HepG2 (cell line): ENCODE results near the gene TMEM97. TPM values are rescaled to one million over a fixed set of nuclear protein-coding genes. Genes with fewer than 3 reads are reported as not detected.

Experiments used
- ATAC-seq: fragments of 200-7000 bp; cut with Tn5 transposase; 3 replicates; pipeline ENCODE4 v1.9.1; 2020; ENCODE audit warnings: mild to moderate bottlenecking, moderate library complexity
- BruUV-seq: library from RNA; stranded (reverse); fragments of 400-500 nt; replicated peaks from 2 replicates; lab custom pipeline; 2021; lab: Mats Ljungman, UMichigan
- CTCF ChIA-PET: fragments of 300-600 bp; formaldehyde crosslinking; extraction: SDS; loops from one replicate; lab custom pipeline; 2021; ENCODE audit warnings: low total read pairs, inconsistent platforms, low intra/inter-chr PET ratio; lab: Yijun Ruan, JAX
- POLR2A ChIA-PET: fragments of 350-600 bp; sonication (Branson Sonifier 250); formaldehyde crosslinking; loops from one replicate; lab custom pipeline; 2020; ENCODE audit warnings: antibody characterized with exemption, inconsistent platforms; lab: Yijun Ruan, JAX
- DNase-seq: peaks from one replicate; pipeline ENCODE4 v3.0.0-alpha.2; 2015; ENCODE audit warnings: low spot score
- FAIRE-seq: peaks from 3 replicates; lab custom pipeline; 2011; peaks lifted over from hg19 to GRCh38; lab: Jason Lieb, UNC
- H2AFZ ChIP-seq: one replicate; pipeline ENCODE4 v1.6.1; 2011; ENCODE audit warnings: low read length, inconsistent platforms
- H3K27ac ChIP-seq: fragments of 300-600 bp; 3 replicates; pipeline ENCODE4 v1.8.0; 2011; ENCODE audit warnings: mixed run types, mild to moderate bottlenecking, mixed read lengths, low read length, inconsistent platforms; ENCODE audit not compliant: insufficient read depth; ENCODE audit errors: extremely low read length
- H3K27me3 ChIP-seq, 2 experiments: fragments of 200-600 bp in 1 of 2; 2 replicates in 1 of 2; 3 replicates in 1 of 2; pipeline versions ENCODE4 v1.6.0 to v1.8.0; 2011; ENCODE audit warnings: low read length in 2 of 2, mild to moderate bottlenecking in 2 of 2, moderate library complexity in 2 of 2, inconsistent platforms in 1 of 2; ENCODE audit not compliant: insufficient read depth in 2 of 2, control insufficient read depth in 1 of 2
- H3K36me3 ChIP-seq, 2 experiments: fragments of 200-600 bp in 1 of 2; replicated peaks in 1 of 2; 2 replicates in 1 of 2; 3 replicates in 1 of 2; pipeline versions ENCODE4 v1.5.1 to v1.8.0; 2011; ENCODE audit warnings: low read length in 2 of 2, inconsistent platforms in 1 of 2; ENCODE audit not compliant: insufficient read depth in 2 of 2, control insufficient read depth in 1 of 2
- H3K4me1 ChIP-seq: 2 replicates; pipeline ENCODE4 v1.5.1; 2012; ENCODE audit warnings: low read length, inconsistent platforms; ENCODE audit not compliant: insufficient read depth
- H3K4me2 ChIP-seq: 2 replicates; pipeline ENCODE4 v1.6.0; 2011; ENCODE audit warnings: low read depth, low read length, inconsistent platforms
- H3K4me3 ChIP-seq, 3 experiments: fragments of 200-600 bp in 1 of 3; sonication (generic), shearing (Covaris generic) in 1 of 3; replicated peaks in 1 of 3; 2 replicates each; pipeline ENCODE4 v1.5.1; 2011 to 2016; ENCODE audit warnings: low read length in 3 of 3, inconsistent platforms in 2 of 3, low read depth in 2 of 3, mild to moderate bottlenecking in 2 of 3, control low read depth in 1 of 3, mixed read lengths in 1 of 3; ENCODE audit not compliant: insufficient read depth in 1 of 3
- H3K79me2 ChIP-seq: one replicate; pipeline ENCODE4 v1.6.1; 2011; ENCODE audit warnings: low read length, inconsistent platforms; ENCODE audit not compliant: insufficient read depth
- H3K9ac ChIP-seq: 2 replicates; pipeline ENCODE4 v1.6.0; 2011; ENCODE audit warnings: mild to moderate bottlenecking, low read depth, low read length, inconsistent platforms; ENCODE audit not compliant: insufficient read depth
- H3K9me3 ChIP-seq: 2 replicates; pipeline ENCODE4 v1.5.1; 2012; ENCODE audit warnings: mild to moderate bottlenecking, low read length
- H4K20me1 ChIP-seq: 2 replicates; pipeline ENCODE4 v1.6.0; 2011; ENCODE audit warnings: inconsistent platforms, mild to moderate bottlenecking, low read length, moderate library complexity; ENCODE audit not compliant: insufficient read depth
- GATA4 ChIP-seq: sonication (generic); IDR thresholded peaks from 2 replicates; pipeline ENCODE4 v1.6.1; 2016; ENCODE audit warnings: antibody characterized with exemption, low read depth, borderline replicate concordance
- HOXA9 ChIP-seq: sonication (generic); formaldehyde crosslinking; IDR thresholded peaks from 2 replicates; pipeline ENCODE4 v1.8.1; 2022; ENCODE audit warnings: missing genetic modification reagents, mild to moderate bottlenecking, moderate library complexity, borderline replicate concordance
- MTA3 ChIP-seq: sonication (generic); formaldehyde crosslinking; IDR thresholded peaks from 2 replicates; pipeline ENCODE4 v1.4.0; 2020; ENCODE audit warnings: missing genetic modification reagents
- PAF1 ChIP-seq: IDR thresholded peaks from 2 replicates; pipeline ENCODE4 v1.6.1; 2016; ENCODE audit warnings: missing genetic modification reagents, missing compliant biosample characterization
- POLR2AphosphoS5 ChIP-seq: IDR thresholded peaks from 2 replicates; pipeline ENCODE4 v1.6.1; 2012; ENCODE audit warnings: low read depth, low read length
- RBFOX2 ChIP-seq: fragments of 200-400 bp; formaldehyde crosslinking; IDR thresholded peaks from 2 replicates; pipeline ENCODE4 v1.6.1; 2017; ENCODE audit warnings: low read depth, mild to moderate bottlenecking, low read length
- RCOR2 ChIP-seq: IDR thresholded peaks from 2 replicates; pipeline ENCODE4 v1.6.1; 2016; ENCODE audit warnings: missing biosample characterization, missing genetic modification reagents
- ZBTB38 ChIP-seq: sonication (generic); formaldehyde crosslinking; IDR thresholded peaks from 2 replicates; pipeline ENCODE4 v1.5.1; 2020; ENCODE audit warnings: mild to moderate bottlenecking, missing genetic modification reagents
- ZNF232 ChIP-seq: sonication (generic); formaldehyde crosslinking; IDR thresholded peaks from 2 replicates; pipeline ENCODE4 v1.4.0; 2020; ENCODE audit warnings: missing genetic modification reagents, borderline replicate concordance
- ZNF768 ChIP-seq: sonication (generic); formaldehyde crosslinking; IDR thresholded peaks from 2 replicates; pipeline ENCODE4 v1.4.0; 2020; ENCODE audit warnings: missing genetic modification reagents
- ZSCAN30 ChIP-seq: sonication (generic); formaldehyde crosslinking; IDR thresholded peaks from 2 replicates; pipeline ENCODE4 v1.5.0; 2020; ENCODE audit warnings: mild to moderate bottlenecking, missing genetic modification reagents
- WGBS: methylation state at CpG from one replicate; pipeline ENCODE4 v1.1.6; 2017; ENCODE audit warnings: low lambda C conversion rate; 5-methylcytosine and 5-hydroxymethylcytosine counted together
- in situ Hi-C: cut with HindIII; loops from 2 replicates; pipeline ENCODE4 v1.10.0; 2017; ENCODE audit warnings: low pct_unique_long_range_greater_than_20kb; ENCODE audit not compliant: extremely low pct_ligation_motif_present
- intact Hi-C: fragments of 100-400 bp; cut with micrococcal nuclease; formaldehyde crosslinking; loops from one replicate; pipeline ENCODE4 v1.10.0; 2022; ENCODE audit not compliant: unreplicated experiment
- polyA plus RNA-seq, 8 experiments: library from polyadenylated mRNA; depleted of rRNA in 3 of 8; stranded (reverse) in 7 of 8; unstranded in 1 of 8; fragments of >200 nt; fragmentation: Illumina TruSeq in 4 of 8; extraction: Trizol in 4 of 8; gene quantifications; 2 replicates each; pipeline versions ENCODE4 v1.2.1 to v1.2.3, GENCODE V29; 2011 to 2016; ENCODE audit warnings: low read depth in 4 of 8, missing spikeins in 1 of 8, mixed read lengths in 1 of 8; ENCODE audit not compliant: insufficient read depth in 1 of 8
- total RNA-seq, 5 experiments: library from RNA; depleted of rRNA; stranded (reverse); fragments of >200 nt; fragmentation: Illumina TruSeq; extraction: Trizol; gene quantifications; 2 replicates each; pipeline ENCODE4 v1.2.3, GENCODE V29; 2016; ENCODE audit warnings: low read depth in 1 of 5
- TF ChIP-seq, protein P1 (sequence below): sonication (generic); formaldehyde crosslinking; conservative IDR thresholded peaks from 2 replicates; pipeline ENCODE4 v1.4.0; 2020; ENCODE audit warnings: missing genetic modification reagents
- TF ChIP-seq, protein P2 (sequence below): sonication (generic); formaldehyde crosslinking; IDR thresholded peaks from 2 replicates; pipeline ENCODE4 v1.8.1; 2022; ENCODE audit warnings: low read depth, mild to moderate bottlenecking, missing genetic modification reagents
- TF ChIP-seq, protein P3 (sequence below): sonication (generic); formaldehyde crosslinking; IDR thresholded peaks from 2 replicates; pipeline ENCODE4 v1.5.1; 2020; ENCODE audit warnings: mild to moderate bottlenecking, missing genetic modification reagents, moderate library complexity
- TF ChIP-seq, protein P4 (sequence below): sonication (generic); formaldehyde crosslinking; IDR thresholded peaks from 2 replicates; pipeline ENCODE4 v1.4.0; 2020; ENCODE audit warnings: missing genetic modification reagents

The TMEM97 gene
- total and polyA plus RNA-seq, 2 of the 13 experiments (the other 11 are each of a cell fraction or from before 2014, with no cell fraction given): 69.6 to 137 TPM

DNA sequence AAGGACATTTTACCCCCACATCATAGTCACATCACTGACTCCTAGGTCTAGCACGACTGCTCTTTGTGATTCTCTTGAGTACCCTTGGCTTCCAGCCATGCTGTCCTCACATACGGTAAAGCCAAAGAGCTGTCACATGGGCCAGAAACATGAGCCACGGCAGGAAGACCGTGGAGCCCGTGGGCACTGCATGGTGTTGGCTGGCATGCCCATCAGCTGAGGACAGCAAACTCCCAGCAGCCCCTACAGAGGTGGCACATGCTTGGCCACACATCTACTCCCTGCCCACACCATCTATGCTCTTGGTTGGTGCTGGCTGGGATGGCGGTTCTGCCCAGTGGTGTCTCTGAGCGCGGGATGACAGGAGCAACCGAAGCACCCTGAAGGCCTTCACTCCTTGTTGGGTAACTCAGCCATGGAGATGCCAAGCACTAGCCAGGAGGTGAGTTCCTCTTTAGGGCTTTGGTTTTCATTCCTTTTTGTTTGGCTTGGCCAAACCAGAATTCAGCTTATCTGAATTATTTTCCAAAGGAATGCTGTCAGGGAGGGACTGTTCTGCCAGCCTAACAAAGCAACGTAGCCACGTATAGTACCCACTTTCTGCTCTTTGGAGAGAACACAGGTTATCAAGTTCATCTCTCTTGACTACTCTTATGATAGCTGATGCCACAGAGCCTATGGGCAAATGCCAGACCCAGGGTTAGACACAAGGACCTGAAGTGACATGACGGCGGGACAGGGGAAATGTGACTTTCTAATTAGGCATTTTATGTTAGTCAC is 26.6 kb downstream of the TMEM97 start:
- no peak for FAIRE-seq
- no peak for TF ChIP-seq MTA3 (CRISPR knock-in tag)
- TF ChIP-seq HOXA9: no peak
- peak; percentile 16; the same call in 1 of the 2 replicates for TF ChIP-seq ZNF768
- TF ChIP-seq ZNF232: no peak
- TF ChIP-seq, protein P1, sequence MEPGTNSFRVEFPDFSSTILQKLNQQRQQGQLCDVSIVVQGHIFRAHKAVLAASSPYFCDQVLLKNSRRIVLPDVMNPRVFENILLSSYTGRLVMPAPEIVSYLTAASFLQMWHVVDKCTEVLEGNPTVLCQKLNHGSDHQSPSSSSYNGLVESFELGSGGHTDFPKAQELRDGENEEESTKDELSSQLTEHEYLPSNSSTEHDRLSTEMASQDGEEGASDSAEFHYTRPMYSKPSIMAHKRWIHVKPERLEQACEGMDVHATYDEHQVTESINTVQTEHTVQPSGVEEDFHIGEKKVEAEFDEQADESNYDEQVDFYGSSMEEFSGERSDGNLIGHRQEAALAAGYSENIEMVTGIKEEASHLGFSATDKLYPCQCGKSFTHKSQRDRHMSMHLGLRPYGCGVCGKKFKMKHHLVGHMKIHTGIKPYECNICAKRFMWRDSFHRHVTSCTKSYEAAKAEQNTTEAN: no peak
- TF ChIP-seq RCOR2 (CRISPR knock-in tag): no peak
- TF ChIP-seq GATA4: no peak
- TF ChIP-seq ZBTB38: 0 out of 2 replicates have a peak, but pooled peaks have one; percentile 24
- TF ChIP-seq, protein P2, sequence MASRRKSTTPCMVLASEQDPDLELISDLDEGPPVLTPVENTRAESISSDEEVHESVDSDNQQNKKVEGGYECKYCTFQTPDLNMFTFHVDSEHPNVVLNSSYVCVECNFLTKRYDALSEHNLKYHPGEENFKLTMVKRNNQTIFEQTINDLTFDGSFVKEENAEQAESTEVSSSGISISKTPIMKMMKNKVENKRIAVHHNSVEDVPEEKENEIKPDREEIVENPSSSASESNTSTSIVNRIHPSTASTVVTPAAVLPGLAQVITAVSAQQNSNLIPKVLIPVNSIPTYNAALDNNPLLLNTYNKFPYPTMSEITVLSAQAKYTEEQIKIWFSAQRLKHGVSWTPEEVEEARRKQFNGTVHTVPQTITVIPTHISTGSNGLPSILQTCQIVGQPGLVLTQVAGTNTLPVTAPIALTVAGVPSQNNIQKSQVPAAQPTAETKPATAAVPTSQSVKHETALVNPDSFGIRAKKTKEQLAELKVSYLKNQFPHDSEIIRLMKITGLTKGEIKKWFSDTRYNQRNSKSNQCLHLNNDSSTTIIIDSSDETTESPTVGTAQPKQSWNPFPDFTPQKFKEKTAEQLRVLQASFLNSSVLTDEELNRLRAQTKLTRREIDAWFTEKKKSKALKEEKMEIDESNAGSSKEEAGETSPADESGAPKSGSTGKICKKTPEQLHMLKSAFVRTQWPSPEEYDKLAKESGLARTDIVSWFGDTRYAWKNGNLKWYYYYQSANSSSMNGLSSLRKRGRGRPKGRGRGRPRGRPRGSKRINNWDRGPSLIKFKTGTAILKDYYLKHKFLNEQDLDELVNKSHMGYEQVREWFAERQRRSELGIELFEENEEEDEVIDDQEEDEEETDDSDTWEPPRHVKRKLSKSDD (CRISPR knock-in tag): no peak
- TF ChIP-seq, protein P3, sequence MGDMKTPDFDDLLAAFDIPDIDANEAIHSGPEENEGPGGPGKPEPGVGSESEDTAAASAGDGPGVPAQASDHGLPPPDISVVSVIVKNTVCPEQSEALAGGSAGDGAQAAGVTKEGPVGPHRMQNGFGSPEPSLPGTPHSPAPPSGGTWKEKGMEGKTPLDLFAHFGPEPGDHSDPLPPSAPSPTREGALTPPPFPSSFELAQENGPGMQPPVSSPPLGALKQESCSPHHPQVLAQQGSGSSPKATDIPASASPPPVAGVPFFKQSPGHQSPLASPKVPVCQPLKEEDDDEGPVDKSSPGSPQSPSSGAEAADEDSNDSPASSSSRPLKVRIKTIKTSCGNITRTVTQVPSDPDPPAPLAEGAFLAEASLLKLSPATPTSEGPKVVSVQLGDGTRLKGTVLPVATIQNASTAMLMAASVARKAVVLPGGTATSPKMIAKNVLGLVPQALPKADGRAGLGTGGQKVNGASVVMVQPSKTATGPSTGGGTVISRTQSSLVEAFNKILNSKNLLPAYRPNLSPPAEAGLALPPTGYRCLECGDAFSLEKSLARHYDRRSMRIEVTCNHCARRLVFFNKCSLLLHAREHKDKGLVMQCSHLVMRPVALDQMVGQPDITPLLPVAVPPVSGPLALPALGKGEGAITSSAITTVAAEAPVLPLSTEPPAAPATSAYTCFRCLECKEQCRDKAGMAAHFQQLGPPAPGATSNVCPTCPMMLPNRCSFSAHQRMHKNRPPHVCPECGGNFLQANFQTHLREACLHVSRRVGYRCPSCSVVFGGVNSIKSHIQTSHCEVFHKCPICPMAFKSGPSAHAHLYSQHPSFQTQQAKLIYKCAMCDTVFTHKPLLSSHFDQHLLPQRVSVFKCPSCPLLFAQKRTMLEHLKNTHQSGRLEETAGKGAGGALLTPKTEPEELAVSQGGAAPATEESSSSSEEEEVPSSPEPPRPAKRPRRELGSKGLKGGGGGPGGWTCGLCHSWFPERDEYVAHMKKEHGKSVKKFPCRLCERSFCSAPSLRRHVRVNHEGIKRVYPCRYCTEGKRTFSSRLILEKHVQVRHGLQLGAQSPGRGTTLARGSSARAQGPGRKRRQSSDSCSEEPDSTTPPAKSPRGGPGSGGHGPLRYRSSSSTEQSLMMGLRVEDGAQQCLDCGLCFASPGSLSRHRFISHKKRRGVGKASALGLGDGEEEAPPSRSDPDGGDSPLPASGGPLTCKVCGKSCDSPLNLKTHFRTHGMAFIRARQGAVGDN: peak; percentile 32; the same call in 1 of the 2 replicates
- TF ChIP-seq PAF1 (CRISPR knock-in tag): peak; percentile 62; the same call in 1 of the 2 replicates
- peak; percentile 34 for TF ChIP-seq POLR2AphosphoS5
- TF ChIP-seq RBFOX2: peak; percentile 48
- TF ChIP-seq, protein P4, sequence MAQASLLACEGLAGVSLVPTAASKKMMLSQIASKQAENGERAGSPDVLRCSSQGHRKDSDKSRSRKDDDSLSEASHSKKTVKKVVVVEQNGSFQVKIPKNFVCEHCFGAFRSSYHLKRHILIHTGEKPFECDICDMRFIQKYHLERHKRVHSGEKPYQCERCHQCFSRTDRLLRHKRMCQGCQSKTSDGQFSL: no peak
- no peak for TF ChIP-seq ZSCAN30 (CRISPR knock-in tag)

More for the DNA sequence above, 26.6 kb downstream of the TMEM97 start:
- H3K4me1 ChIP-seq: peaks cover 26% of the 10 kb centered on the region
- intact Hi-C loops (loop anchor here (5.0 kb wide), 1 partner anchor 113 kb away; no protein-coding TSS in a partner anchor), in situ Hi-C loops (no loop called here)
- ATAC-seq (no peak), DNase-seq (no peak)
- H2AFZ ChIP-seq: no peak overlapping the region
- no peaks in the 10 kb centered on the region for H3K27me3 ChIP-seq
- no peak overlapping the region for H3K9ac ChIP-seq
- H3K36me3 ChIP-seq: peaks cover 30 to 72% of the 10 kb centered on the region in 2 experiments
- H4K20me1 ChIP-seq: no peaks in the 10 kb centered on the region
- BruUV-seq: no TSS peak
- no peak overlapping the region for H3K4me3 ChIP-seq
- H3K79me2 ChIP-seq: no peaks in the 10 kb centered on the region
- POLR2A ChIA-PET: interaction anchor here (0.9 to 5.7 kb wide), 8 partner anchors 10 to 143 kb away, joined by 3 to 68 read pairs (median 6); partner anchors contain the start of genes IFT20, POLDIP2, SLC46A1 and TMEM97
- CTCF ChIA-PET: interaction anchor here (1.2 kb wide), 1 partner anchor 71 kb away, joined by 4 read pairs; no protein-coding TSS in a partner anchor
- H3K4me2 ChIP-seq: no peak overlapping the region
- H3K27ac ChIP-seq: peak overlapping the region; percentile 43
- no peaks in the 10 kb centered on the region for H3K9me3 ChIP-seq
- WGBS: 96% methylated on average over 13 of the region's 13 CpGs
